GM12801 (cell line): ENCODE data around the gene RALY.

Experiments
- TF ChIP-seq, protein P1 (sequence below): IDR thresholded peaks from one replicate; pipeline ENCODE4 v1.5.1; 2011; ENCODE audit warnings: control low read depth; ENCODE audit not compliant: insufficient read length; ENCODE audit errors: extremely low read depth

RALY gene

DNA sequence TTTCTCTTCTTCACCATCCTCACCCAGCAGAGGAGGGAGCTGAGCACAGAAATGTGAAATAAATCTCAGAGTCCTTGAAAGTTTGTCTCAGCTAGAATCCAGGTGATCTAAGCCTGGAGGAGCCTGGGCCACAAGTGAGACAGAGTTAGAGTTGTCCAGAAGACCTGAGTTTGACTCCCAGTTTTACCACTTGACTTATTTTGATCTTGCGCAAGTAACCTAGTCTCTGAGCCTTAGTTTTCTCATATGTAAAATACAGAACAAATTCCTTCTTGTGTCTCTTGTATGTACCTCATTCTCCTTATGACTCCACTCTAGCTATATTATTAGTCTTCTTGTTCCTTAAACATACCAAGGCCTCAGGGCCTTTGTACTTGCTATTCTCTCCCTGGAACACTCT lies 36.7 kb downstream of the RALY start:
- TF ChIP-seq, protein P1, sequence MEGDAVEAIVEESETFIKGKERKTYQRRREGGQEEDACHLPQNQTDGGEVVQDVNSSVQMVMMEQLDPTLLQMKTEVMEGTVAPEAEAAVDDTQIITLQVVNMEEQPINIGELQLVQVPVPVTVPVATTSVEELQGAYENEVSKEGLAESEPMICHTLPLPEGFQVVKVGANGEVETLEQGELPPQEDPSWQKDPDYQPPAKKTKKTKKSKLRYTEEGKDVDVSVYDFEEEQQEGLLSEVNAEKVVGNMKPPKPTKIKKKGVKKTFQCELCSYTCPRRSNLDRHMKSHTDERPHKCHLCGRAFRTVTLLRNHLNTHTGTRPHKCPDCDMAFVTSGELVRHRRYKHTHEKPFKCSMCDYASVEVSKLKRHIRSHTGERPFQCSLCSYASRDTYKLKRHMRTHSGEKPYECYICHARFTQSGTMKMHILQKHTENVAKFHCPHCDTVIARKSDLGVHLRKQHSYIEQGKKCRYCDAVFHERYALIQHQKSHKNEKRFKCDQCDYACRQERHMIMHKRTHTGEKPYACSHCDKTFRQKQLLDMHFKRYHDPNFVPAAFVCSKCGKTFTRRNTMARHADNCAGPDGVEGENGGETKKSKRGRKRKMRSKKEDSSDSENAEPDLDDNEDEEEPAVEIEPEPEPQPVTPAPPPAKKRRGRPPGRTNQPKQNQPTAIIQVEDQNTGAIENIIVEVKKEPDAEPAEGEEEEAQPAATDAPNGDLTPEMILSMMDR: no peak

DNA sequence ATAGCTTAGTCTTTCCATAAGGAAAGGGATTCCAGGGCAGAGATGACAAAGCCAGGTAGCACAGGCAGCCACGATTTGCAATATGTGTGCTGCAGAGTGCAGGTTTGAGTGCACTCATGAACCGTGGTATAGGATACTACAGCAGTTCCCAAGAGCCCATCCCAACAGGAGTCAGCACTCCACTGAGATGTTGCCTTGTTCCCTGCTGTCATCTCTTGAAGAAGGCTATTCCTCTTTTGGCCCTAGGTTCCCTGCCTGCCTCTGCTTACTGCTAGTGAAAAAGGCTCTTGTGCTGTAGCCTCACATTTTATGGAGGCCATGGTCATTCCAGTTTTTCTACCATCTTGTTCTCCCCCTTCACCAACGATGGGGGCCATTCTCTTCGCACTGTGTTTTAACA lies 40.2 kb downstream of the RALY start:
- TF ChIP-seq, protein P1: no peak

DNA sequence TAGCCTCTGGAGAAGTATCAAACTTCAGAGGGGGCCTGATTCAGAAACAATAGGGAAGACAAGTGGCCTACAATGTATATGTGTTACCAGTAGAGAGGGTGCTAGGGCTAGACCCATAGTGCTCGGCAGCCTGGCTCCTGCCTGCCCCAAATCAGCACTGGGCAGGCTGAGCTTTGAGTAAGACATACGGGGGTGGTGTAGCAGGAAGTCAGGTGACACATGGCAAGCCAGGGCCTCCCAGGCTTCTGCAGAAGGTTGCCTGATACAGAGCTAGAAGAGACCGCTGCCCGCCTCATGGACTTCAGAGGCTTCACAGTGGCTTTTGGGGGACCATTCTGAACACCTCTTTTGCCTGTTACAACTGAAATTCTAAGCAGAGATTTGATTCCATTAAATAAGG lies 43.4 kb downstream of the RALY start:
- TF ChIP-seq, protein P1: no peak

GRCh38 chr20:34037767-34038166 lies 44.1 kb downstream of the RALY start:
- TF ChIP-seq, protein P1: no peak

DNA sequence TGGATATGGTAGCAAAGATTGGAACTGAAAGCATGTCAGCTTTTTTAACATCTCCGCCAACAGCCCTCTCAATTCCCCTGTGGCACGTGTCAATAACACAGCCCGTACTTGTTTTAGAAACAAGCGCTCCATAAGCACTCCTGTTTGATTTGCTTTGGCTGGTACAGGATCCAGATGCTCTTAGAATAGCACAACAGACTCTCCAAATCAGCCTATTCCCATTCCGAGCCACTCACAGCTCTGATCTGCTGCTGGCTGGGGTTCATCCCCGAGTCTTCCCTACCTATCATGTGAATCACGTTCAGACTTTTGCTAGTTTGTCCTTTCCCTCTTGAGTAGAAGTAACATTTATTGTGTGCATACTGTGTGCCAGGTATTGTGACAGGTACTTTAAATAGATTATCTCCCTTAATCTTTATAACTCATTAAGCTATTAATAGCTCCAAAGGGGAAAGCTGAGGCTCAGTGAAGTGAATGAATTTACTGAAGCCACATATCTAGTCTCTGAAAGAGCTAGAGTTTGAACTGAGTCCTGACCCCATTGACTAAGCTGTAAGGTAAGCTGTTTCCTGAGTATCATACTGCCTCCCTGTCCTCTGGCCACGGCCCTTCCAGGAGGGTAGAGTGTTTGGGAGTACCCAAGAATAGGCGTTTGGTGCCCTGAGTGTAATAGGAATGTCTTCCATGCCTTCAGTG lies 46.7 kb downstream of the RALY start:
- TF ChIP-seq, protein P1: no peak

DNA sequence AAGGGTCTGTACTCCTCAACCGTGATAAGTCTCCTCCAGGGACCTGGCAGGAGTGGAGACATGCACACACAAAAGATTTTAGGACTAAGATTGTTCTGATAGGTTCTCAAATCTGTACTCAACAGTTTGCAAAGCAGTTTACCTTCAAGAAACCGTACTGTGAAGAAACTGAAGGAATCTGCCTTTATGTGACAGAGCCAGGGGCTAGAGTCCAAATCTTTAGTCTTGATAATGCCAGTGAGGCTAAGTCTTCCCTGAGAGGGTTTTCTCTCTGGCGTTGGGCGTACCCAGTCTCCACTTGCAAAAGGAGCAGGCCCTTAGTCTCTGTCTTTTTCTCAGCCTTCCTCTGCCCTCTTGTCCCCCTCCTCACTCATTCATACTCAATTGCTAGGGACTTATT lies 47.5 kb downstream of the RALY start:
- TF ChIP-seq, protein P1: no peak

DNA sequence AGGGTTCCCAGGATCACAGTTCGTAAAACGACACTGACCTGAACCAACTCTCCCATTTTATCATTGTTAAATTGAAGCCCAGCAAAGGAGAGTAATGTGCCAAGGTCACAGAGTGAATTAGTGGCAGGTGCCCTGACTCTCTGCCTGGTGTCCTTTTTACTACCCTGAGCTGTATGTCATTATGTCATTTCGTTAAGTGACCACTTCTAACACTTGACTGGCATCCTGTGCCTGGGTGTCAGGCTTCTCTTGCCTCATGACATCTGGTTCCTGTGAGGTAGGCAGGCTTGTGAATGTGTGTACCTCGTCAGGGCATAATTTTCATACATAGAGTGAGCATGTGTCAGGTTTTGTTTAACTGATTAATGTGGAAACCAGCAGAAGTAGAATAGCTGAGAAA lies 48.6 kb downstream of the RALY start:
- TF ChIP-seq, protein P1: no peak

DNA sequence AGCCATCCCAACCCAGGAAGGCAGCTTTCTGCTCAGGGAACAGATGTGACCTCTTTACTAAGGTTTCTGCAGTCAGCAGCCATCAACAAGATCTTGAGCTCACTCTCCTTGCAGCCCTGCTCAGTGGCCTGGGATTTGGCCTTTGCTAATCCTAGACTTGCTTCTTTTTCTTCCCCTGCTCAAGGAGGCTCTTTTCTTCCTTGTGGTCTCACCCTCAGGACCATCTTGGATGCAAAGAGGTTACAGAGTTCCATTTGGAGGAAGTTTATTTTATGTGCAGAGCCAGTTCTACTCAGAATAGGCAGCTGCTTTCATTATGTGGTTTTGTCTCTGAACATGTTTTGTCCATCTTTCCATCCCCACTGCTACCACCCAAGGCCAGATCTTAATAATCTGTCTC lies 49.3 kb downstream of the RALY start:
- TF ChIP-seq, protein P1: no peak
